Peyer's patch (tissue), 4 donors: Measurements from ENCODE around the gene CCT7.

ENCODE experiments used
- POLR2A ChIP-seq, 2 donors: fragments of 450-650 bp; IDR thresholded peaks; one replicate each; pipeline ENCODE4 v1.5.1; 2017; ENCODE audit warnings: antibody characterized with exemption in 2 of 2, mild to moderate bottlenecking in 2 of 2, moderate library complexity in 2 of 2
- TF ChIP-seq, protein P1 (sequence below), 6 experiments: fragments of 450-650 bp in 4 of 6; fragments of 200-600 bp in 2 of 6; sonication (generic) in 1 of 6; IDR thresholded peaks; one replicate each; pipeline ENCODE4 v1.5.1; 2017 to 2019; ENCODE audit warnings: antibody characterized with exemption in 6 of 6, mild to moderate bottlenecking in 3 of 6, moderate library complexity in 1 of 6

DNA sequence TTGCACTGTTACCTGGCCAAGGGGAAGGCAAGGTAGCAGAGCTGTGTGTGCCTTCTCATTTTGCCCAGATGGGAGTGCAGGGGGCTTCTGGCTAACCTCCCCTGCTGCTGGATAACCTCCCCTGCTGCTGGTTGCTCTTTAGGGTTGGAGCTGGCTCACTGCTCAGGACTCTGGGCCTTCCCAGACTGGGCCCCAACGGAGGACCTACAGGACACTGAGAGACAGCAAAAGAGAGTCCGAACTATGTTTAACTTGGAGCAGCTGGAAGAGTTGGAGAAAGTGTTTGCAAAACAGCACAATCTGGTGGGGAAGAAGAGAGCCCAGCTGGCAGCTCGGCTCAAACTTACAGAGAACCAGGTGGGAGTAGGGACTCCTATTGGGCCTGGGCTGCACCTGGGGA lies 25.9 kb upstream of the CCT7 start:
- TF ChIP-seq, protein P1, sequence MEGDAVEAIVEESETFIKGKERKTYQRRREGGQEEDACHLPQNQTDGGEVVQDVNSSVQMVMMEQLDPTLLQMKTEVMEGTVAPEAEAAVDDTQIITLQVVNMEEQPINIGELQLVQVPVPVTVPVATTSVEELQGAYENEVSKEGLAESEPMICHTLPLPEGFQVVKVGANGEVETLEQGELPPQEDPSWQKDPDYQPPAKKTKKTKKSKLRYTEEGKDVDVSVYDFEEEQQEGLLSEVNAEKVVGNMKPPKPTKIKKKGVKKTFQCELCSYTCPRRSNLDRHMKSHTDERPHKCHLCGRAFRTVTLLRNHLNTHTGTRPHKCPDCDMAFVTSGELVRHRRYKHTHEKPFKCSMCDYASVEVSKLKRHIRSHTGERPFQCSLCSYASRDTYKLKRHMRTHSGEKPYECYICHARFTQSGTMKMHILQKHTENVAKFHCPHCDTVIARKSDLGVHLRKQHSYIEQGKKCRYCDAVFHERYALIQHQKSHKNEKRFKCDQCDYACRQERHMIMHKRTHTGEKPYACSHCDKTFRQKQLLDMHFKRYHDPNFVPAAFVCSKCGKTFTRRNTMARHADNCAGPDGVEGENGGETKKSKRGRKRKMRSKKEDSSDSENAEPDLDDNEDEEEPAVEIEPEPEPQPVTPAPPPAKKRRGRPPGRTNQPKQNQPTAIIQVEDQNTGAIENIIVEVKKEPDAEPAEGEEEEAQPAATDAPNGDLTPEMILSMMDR (IDR thresholded peaks at IDR 0.05): no peak
- TF ChIP-seq POLR2A (IDR thresholded peaks at IDR 0.05): no peak
